DMS153 treated with DMSO at 0.1 percent for 48 hours (cell line): ENCODE data around the gene CSAG3.

ENCODE experiments used
- DNase-seq: peaks from one replicate; lab custom pipeline; 2025; ENCODE audit not compliant: unreplicated experiment; lab: John Stamatoyannopoulos, UW

CSAG3 gene

DNA sequence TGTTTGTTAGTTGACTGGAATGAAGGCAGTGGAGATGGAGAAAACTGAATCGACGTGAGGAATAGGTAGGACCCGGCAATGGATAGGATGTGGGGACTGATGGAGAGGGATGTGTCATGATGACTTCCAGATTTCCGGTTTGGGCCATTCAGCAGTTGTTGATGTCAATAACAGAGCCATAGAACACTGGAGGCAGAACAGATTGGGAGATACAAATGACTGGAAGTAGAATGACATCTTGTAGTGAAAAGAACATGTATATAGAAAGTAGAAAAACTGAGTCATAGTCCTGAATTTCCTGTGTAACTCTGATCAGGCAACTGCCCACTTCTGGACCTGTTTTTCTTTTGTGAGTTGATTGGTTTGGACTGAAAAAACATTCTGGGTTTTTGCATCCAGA lies 47.0 kb downstream of the CSAG3 start:
- no peak for DNase-seq
